ENCODE data around the gene PRADC1. TPM values are rescaled to one million over a fixed set of nuclear protein-coding genes. Genes with fewer than 3 reads are reported as not detected.
"Not testable (repeated sequence)": the region's sequence is repeated elsewhere in the genome, so short reads cannot be mapped to it uniquely, and the experiment has no call there.

Gene PRADC1
- total RNA-seq, 1 donor from 2014 or later: 97.4 TPM

DNA sequence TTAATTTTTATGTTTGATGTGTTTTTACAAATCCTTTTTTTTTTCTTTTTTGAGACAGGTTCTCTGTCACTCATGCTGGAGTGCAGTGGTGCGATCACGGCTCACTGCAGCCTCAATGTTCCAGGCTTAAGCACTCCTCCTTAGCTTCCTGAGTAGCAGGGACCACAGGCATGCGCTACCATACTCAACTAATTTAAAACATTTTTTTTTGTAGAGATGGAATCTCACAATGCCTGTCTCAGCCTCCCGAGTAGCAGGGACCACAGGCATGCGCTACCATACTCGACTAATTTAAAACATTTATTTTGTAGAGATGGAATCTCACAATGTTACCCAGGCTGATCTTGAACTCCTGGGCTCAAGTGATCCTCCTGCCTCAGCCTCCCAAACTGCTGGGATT lies 27.4 kb downstream of the PRADC1 start:
- Histone ChIP-seq H3K27me3 (ENCODE audit: low read depth) (peaks cover 66% of the 10 kb centered on the region), H3K9me3 (replicated peaks) (no peaks in the 10 kb centered on the region), H3K4me1 (peaks cover 16% of the 10 kb centered on the region), H3K27ac (replicated peaks) (no peak overlapping the region), H3K4me3 (no peak overlapping the region), H3K36me3 (no peaks in the 10 kb centered on the region)
- intact Hi-C loops (cut with micrococcal nuclease): no loop called here
- TF ChIP-seq, protein P1, sequence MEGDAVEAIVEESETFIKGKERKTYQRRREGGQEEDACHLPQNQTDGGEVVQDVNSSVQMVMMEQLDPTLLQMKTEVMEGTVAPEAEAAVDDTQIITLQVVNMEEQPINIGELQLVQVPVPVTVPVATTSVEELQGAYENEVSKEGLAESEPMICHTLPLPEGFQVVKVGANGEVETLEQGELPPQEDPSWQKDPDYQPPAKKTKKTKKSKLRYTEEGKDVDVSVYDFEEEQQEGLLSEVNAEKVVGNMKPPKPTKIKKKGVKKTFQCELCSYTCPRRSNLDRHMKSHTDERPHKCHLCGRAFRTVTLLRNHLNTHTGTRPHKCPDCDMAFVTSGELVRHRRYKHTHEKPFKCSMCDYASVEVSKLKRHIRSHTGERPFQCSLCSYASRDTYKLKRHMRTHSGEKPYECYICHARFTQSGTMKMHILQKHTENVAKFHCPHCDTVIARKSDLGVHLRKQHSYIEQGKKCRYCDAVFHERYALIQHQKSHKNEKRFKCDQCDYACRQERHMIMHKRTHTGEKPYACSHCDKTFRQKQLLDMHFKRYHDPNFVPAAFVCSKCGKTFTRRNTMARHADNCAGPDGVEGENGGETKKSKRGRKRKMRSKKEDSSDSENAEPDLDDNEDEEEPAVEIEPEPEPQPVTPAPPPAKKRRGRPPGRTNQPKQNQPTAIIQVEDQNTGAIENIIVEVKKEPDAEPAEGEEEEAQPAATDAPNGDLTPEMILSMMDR (IDR thresholded peaks at IDR 0.05; ENCODE audit: borderline replicate concordance): no peak
- DNase-seq: no peak

DNA sequence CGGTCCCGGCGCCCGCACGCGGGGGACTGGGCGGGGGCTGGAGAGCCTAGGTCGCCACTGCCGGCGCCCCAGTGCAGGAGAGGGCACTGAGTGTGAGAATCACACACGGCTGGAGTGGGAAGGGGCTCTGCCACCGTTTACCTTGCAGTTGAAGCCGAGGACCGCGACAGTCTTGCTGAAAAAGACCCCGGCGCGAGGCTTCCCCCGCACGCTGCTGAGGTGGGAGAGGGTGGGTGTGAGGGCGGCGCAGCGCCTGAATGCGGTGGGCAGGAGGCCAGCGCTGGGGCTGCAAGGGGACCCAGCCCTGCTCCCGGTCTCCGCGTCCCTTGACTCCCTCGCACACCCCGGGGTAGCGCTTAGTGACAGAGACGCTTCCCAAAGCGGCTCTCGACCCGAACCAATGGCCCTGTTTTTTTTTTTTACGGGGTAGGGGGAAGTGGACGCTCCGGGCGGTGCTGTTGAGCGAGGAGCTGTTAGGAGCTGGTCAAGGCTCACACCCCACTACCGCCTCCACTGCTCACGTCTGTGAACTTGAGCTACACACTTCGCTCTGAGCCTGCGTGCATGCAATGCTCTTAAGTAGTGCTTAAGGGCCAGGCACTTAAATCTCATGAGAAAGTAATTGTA lies 29.9 kb downstream of the PRADC1 start:
- Histone ChIP-seq H3K27me3 (ENCODE audit: low read depth) (peaks cover 90% of the 10 kb centered on the region), H3K4me1 (peaks cover 16% of the 10 kb centered on the region), H3K9me3 (replicated peaks) (no peaks in the 10 kb centered on the region), H3K36me3 (no peaks in the 10 kb centered on the region), H3K4me3 (peak overlapping the region; percentile 55), H3K27ac (replicated peaks) (no peak overlapping the region)
- DNase-seq: no peak
- intact Hi-C loops (cut with micrococcal nuclease): no loop called here
- TF ChIP-seq, protein P1 (IDR thresholded peaks at IDR 0.05; ENCODE audit: borderline replicate concordance): no peak

DNA sequence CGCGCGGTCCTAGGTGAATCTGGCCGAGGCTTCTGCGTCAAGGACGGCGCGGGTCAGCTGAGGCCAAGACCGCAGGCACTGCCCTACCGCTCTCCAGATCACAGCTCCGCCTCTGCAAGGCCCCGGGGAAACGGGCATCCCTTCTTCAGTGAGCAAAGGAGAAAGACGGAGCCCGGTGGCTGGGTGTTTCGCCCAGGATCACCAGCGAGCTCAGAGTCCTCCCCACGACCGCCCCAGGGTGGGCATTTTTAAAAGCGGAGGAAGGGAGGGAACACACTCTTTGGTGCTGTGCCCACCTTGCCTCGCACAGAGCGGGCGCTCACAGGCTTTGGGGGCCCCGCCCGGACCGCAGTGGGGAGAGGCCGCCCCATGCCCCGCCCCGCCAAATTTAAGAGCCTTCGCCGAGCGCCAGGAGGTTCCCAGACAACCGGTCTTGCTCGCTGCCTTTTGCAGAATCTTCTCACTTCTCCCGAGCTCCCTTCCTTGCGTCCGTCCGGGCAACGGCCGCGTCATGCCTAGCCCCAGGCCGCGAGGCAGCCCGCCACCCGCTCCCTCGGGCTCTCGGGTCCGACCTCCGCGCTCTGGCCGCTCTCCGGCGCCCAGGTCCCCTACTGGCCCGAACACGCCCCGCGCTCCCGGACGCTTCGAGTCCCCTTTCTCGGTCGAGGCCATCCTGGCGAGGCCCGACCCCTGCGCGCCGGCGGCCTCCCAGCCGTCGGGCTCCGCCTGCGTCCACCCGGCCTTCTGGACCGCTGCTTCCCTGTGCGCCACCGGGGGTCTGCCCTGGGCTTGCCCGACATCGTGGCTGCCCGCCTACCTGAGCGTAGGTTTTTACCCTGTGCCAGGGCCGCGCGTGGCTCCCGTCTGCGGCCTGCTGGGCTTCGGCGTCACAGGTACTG lies 30.6 kb downstream of the PRADC1 start, which contains the start of gene NOTO:
NOTO (plus strand) TSS at position 419 of the 899 bp plus-strand sequence; CDS start at position 512, 93 bp downstream.
- peaks cover 98% of the 10 kb centered on the region for H3K27me3 ChIP-seq (ENCODE audit: low read depth)

DNA sequence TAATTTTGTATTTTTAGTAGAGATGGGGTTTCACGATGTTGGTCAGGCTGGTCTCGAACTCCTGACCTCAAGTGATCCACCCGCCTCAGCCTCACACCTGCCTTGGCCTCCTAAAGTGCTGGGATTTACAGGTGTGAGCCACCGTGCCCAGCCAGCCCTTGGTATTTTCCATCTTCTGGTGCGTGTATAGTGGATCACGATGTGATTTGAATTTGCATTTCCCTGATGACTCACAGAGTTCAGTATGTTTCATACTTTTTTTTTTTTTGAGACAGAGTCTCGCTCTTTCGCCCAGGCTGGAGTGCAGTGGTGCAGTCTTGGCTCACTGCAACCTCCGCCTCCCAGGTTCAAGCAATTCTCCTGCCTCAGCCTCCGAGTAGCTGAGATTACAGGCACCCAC lies 32.8 kb downstream of the PRADC1 start:
- H3K9me3 ChIP-seq (replicated peaks); H3K27ac ChIP-seq (replicated peaks); H3K4me3 ChIP-seq; H3K36me3 ChIP-seq; intact Hi-C loops (cut with micrococcal nuclease); DNase-seq: not testable (repeated sequence)
- H3K4me1 ChIP-seq: peaks cover 16% of the 10 kb centered on the region
- peaks cover 95% of the 10 kb centered on the region for H3K27me3 ChIP-seq (ENCODE audit: low read depth)

More for the DNA sequence above, 30.6 kb downstream of the PRADC1 start, which contains the start of gene NOTO:
- H3K9me3 ChIP-seq (replicated peaks): no peaks in the 10 kb centered on the region
- peaks cover 16% of the 10 kb centered on the region for H3K4me1 ChIP-seq
- TF ChIP-seq, protein P1 (IDR thresholded peaks at IDR 0.05; ENCODE audit: borderline replicate concordance): no peak
- peak within 1 kb of the TSS; percentile 55 for H3K4me3 ChIP-seq
- H3K27ac ChIP-seq (replicated peaks): no peak within 1 kb of the TSS
- no peaks in the 10 kb centered on the region for H3K36me3 ChIP-seq
- no peak for DNase-seq
- intact Hi-C loops (cut with micrococcal nuclease): no loop called here

DNA sequence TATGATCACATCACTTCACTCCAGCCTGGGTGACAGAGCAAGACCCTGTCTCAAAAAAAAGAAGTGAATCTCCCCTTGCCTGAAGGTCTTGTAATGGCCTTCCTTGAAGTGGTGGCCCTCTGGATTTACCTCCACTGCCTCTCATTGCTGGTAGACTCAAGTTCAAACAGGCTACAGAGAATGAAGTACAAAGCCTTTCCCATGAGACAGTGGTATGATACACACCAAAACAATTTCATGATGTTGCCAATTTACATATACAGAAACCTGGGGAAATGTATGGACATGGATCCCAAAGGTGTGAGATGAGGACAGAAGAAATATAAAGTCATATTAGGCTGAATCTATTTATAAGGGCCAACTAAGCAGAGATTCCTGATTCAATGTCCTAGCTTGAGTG lies 35.5 kb downstream of the PRADC1 start:
- no peaks in the 10 kb centered on the region for H3K9me3 ChIP-seq (replicated peaks)
- H3K27me3 ChIP-seq (ENCODE audit: low read depth): peaks cover 73% of the 10 kb centered on the region
- no peaks in the 10 kb centered on the region for H3K36me3 ChIP-seq
- intact Hi-C loops (cut with micrococcal nuclease): no loop called here
- TF ChIP-seq, protein P1 (IDR thresholded peaks at IDR 0.05; ENCODE audit: borderline replicate concordance): no peak
- no peak overlapping the region for H3K27ac ChIP-seq (replicated peaks)
- peaks cover 9% of the 10 kb centered on the region for H3K4me1 ChIP-seq
- no peak overlapping the region for H3K4me3 ChIP-seq
- DNase-seq: no peak

Data from left ventricle myocardium inferior (tissue), 1 donor.